Smooth muscle cell (in vitro differentiated cells): ENCODE data around the gene PDE4B. TPM values are rescaled to one million over a fixed set of nuclear protein-coding genes. Genes with fewer than 3 reads are reported as not detected.

ENCODE experiments used
- DNase-seq: peaks from one replicate; lab custom pipeline; 2025; ENCODE audit not compliant: unreplicated experiment; lab: John Stamatoyannopoulos, UW
- H2AFZ ChIP-seq: fragments of 200-600 bp; sonication (generic); 2 replicates; pipeline ENCODE4 v1.6.0; 2016; ENCODE audit warnings: antibody characterized with exemption, low read depth, mild to moderate bottlenecking
- H3F3A ChIP-seq: fragments of 200-600 bp; sonication (generic); 2 replicates; pipeline ENCODE4 v1.6.0; 2017; ENCODE audit warnings: antibody characterized with exemption, low read depth
- H3K27ac ChIP-seq: fragments of 200-600 bp; sonication (generic); 2 replicates; pipeline ENCODE4 v1.5.1; 2016; ENCODE audit warnings: low read depth, mild to moderate bottlenecking
- H3K27me3 ChIP-seq: fragments of 200-600 bp; sonication (generic); 2 replicates; pipeline ENCODE4 v1.6.1; 2016; ENCODE audit warnings: low read depth, mild to moderate bottlenecking
- H3K36me3 ChIP-seq: fragments of 200-600 bp; sonication (generic); 2 replicates; pipeline ENCODE4 v1.5.1; 2016; ENCODE audit warnings: low read depth
- H3K4me1 ChIP-seq: fragments of 200-600 bp; sonication (generic); 2 replicates; pipeline ENCODE4 v1.5.1; 2016; ENCODE audit warnings: low read depth
- H3K4me2 ChIP-seq: fragments of 200-600 bp; sonication (generic); 2 replicates; pipeline ENCODE4 v1.6.0; 2016; ENCODE audit warnings: mild to moderate bottlenecking
- H3K4me3 ChIP-seq: fragments of 200-600 bp; sonication (generic); 2 replicates; pipeline ENCODE4 v1.5.1; 2016; ENCODE audit warnings: mild to moderate bottlenecking
- H3K79me2 ChIP-seq: fragments of 200-600 bp; sonication (generic); 2 replicates; pipeline ENCODE4 v1.6.0; 2016; ENCODE audit warnings: low read depth, mild to moderate bottlenecking
- H3K9ac ChIP-seq: fragments of 200-600 bp; sonication (generic); 2 replicates; pipeline ENCODE4 v1.6.0; 2016; ENCODE audit warnings: low read depth
- H3K9me3 ChIP-seq: fragments of 200-600 bp; sonication (generic); replicated peaks from 2 replicates; pipeline ENCODE4 v1.5.1; 2016; ENCODE audit warnings: low read depth
- H4K20me1 ChIP-seq: fragments of 200-600 bp; sonication (generic); 2 replicates; pipeline ENCODE4 v1.6.0; 2016; ENCODE audit warnings: low read depth
- CTCF ChIP-seq: fragments of 200-600 bp; sonication (generic); IDR thresholded peaks from 2 replicates; pipeline ENCODE4 v1.5.1; 2017; ENCODE audit warnings: borderline replicate concordance, mild to moderate bottlenecking, antibody characterized with exemption; ENCODE audit not compliant: insufficient read depth, poor library complexity, severe bottlenecking
- WGBS: methylation state at CpG from one replicate; pipeline ENCODE4 v1.1.7; 2016; ENCODE audit warnings: low lambda C conversion rate; 5-methylcytosine and 5-hydroxymethylcytosine counted together
- polyA plus RNA-seq: library from polyadenylated mRNA; unstranded; fragments of >200 nt; fragmentation: Nextera tagmentation; extraction: Ambion mirVana; gene quantifications from 2 replicates; pipeline ENCODE4 v1.2.1, GENCODE V29; 2016
- total RNA-seq: library from RNA; depleted of rRNA; stranded (reverse); fragments of >200 nt; gene quantifications from 2 replicates; pipeline ENCODE4 v1.2.3, GENCODE V29; 2014

PDE4B gene
- total and polyA plus RNA-seq, 2 experiments from 2014 or later, result 18.5 to 24.8 TPM

- Histone ChIP-seq H3K9ac (no peak overlapping the region), H4K20me1 (no peaks in the 10 kb centered on the region), H3K27me3 (no peaks in the 10 kb centered on the region), H2AFZ (no peak overlapping the region), H3K4me3 (no peak overlapping the region), H3K27ac (no peak overlapping the region), H3K36me3 (no peaks in the 10 kb centered on the region), H3K4me2 (no peak overlapping the region), H3K9me3 (no peaks in the 10 kb centered on the region), H3F3A (no peaks in the 10 kb centered on the region), H3K79me2 (no peaks in the 10 kb centered on the region), H3K4me1 (no peaks in the 10 kb centered on the region)
- no peak for TF ChIP-seq CTCF
- DNase-seq, result no peak
Observed at GRCh38 chr1:65824103-65824502, 31.4 kb downstream of the PDE4B start.

DNA sequence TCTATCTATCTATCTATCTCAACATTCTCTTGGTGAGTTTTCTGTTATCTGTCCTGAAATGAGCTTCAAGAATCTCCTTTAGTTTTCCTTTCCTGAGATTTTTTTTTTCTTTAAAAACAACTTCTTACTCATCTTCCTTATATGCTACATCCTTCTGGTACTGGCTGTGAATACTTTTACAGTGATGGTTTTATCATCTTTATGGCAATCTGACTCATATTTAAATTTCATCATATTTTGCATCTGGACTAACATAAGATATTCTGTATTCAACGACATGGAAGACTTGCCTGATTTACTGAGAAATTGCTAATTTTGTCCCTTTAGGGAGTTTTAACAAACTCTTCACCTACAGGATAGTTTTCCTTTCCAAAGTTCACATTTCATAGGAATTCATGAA lies 33.0 kb downstream of the PDE4B start:
- no peak overlapping the region for H3K27ac ChIP-seq
- H3K36me3 ChIP-seq, result no peaks in the 10 kb centered on the region
- no peak overlapping the region for H2AFZ ChIP-seq
- H3K9me3 ChIP-seq, result no peaks in the 10 kb centered on the region
- H3K4me2 ChIP-seq, result no peak overlapping the region
- TF ChIP-seq CTCF, result no peak
- H3K79me2 ChIP-seq, result no peaks in the 10 kb centered on the region
- no peaks in the 10 kb centered on the region for H3K27me3 ChIP-seq
- H3K4me3 ChIP-seq, result no peak overlapping the region
- no peaks in the 10 kb centered on the region for H3K4me1 ChIP-seq
- no peaks in the 10 kb centered on the region for H4K20me1 ChIP-seq
- H3K9ac ChIP-seq, result no peak overlapping the region
- H3F3A ChIP-seq, result no peaks in the 10 kb centered on the region
- no peak for DNase-seq
- WGBS, result 66% methylated on average over 1 of the region's 1 CpG

DNA sequence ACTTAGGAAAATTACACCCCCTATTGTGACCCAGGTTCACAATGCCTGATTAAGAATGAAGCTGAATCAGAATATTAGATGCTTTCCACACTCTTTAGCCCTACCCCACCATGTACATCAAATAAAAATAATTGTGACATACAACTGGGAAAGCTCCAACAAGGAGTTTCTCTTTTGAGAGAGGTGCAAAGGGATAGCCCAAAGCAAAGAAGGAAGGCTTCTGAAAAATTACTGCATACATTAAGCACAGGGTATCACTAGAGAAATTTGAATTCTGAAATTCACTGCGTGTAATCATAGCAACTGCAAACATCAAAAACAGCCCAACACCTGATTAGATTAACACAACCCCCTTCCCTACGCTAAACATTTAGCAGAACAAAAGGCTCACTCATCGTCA lies 34.1 kb downstream of the PDE4B start:
- Histone ChIP-seq H3F3A (no peaks in the 10 kb centered on the region), H3K27ac (no peak overlapping the region), H3K9me3 (no peaks in the 10 kb centered on the region), H2AFZ (no peak overlapping the region), H3K4me2 (no peak overlapping the region), H3K27me3 (no peaks in the 10 kb centered on the region), H3K36me3 (no peaks in the 10 kb centered on the region), H4K20me1 (no peaks in the 10 kb centered on the region), H3K4me3 (no peak overlapping the region), H3K9ac (no peak overlapping the region), H3K4me1 (no peaks in the 10 kb centered on the region), H3K79me2 (no peaks in the 10 kb centered on the region)
- no peak for DNase-seq
- 81% methylated on average over 3 of the region's 3 CpGs for WGBS
- TF ChIP-seq CTCF, result no peak

DNA sequence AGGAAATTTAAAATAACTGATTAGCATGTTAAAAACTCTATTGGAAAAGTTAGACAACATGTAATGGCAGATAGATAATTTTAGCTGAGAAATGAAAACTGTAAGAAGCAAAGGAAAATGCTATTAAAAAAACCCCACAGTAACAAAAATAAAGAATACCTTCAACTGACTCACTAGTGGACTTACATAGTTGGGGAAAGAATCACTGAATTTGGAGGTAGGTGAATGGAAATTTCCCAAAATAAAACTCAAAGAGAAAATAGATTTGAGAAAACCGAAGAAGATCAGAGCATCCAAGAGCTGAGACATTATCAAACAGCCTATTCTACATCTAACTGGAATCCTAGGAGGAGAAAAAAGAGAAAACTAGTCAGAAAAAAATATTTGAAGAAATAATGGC lies 34.7 kb downstream of the PDE4B start:
- DNase-seq, result no peak
- H3K4me2 ChIP-seq, result no peak overlapping the region
- H3K27me3 ChIP-seq, result no peaks in the 10 kb centered on the region
- no peak for TF ChIP-seq CTCF
- H3K4me1 ChIP-seq, result no peaks in the 10 kb centered on the region
- no peaks in the 10 kb centered on the region for H4K20me1 ChIP-seq
- H3K9me3 ChIP-seq, result no peaks in the 10 kb centered on the region
- H3K4me3 ChIP-seq, result no peak overlapping the region
- no peak overlapping the region for H3K9ac ChIP-seq
- H3K79me2 ChIP-seq, result no peaks in the 10 kb centered on the region
- no peak overlapping the region for H2AFZ ChIP-seq
- H3F3A ChIP-seq, result no peaks in the 10 kb centered on the region
- no peaks in the 10 kb centered on the region for H3K36me3 ChIP-seq
- 87% methylated on average over 1 of the region's 1 CpG for WGBS
- H3K27ac ChIP-seq, result no peak overlapping the region
